GM12873 (cell line): ENCODE measurements around the gene PLD5.

Experiments used
- TF ChIP-seq, protein P1 (sequence below): IDR thresholded peaks from 2 replicates; pipeline ENCODE4 v1.5.1; 2012; ENCODE audit warnings: low read depth, mild to moderate bottlenecking, moderate library complexity, low read length, control low read depth; ENCODE audit not compliant: insufficient read depth; ENCODE audit errors: missing control alignments

PLD5 gene

DNA sequence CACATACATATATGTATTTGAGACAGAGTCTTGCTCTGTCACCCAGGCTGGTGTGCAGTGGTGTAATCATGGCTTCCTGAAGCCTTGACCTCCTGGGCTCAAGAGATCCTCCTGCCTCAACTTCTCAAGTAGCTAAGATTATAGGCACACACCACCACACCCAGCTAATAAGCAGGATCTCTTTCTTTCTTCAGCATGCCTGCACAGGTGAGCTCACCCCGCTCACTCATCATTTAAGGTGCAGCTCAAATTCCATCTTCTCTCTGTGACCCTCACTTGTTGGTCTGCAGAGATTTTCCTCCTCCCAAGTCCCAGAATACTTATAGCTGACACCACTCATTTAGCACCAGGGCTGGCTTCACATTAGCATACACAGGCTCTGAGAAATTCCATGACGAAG lies 316.5 kb downstream of the PLD5 start:
- TF ChIP-seq, protein P1, sequence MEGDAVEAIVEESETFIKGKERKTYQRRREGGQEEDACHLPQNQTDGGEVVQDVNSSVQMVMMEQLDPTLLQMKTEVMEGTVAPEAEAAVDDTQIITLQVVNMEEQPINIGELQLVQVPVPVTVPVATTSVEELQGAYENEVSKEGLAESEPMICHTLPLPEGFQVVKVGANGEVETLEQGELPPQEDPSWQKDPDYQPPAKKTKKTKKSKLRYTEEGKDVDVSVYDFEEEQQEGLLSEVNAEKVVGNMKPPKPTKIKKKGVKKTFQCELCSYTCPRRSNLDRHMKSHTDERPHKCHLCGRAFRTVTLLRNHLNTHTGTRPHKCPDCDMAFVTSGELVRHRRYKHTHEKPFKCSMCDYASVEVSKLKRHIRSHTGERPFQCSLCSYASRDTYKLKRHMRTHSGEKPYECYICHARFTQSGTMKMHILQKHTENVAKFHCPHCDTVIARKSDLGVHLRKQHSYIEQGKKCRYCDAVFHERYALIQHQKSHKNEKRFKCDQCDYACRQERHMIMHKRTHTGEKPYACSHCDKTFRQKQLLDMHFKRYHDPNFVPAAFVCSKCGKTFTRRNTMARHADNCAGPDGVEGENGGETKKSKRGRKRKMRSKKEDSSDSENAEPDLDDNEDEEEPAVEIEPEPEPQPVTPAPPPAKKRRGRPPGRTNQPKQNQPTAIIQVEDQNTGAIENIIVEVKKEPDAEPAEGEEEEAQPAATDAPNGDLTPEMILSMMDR = no peak

DNA sequence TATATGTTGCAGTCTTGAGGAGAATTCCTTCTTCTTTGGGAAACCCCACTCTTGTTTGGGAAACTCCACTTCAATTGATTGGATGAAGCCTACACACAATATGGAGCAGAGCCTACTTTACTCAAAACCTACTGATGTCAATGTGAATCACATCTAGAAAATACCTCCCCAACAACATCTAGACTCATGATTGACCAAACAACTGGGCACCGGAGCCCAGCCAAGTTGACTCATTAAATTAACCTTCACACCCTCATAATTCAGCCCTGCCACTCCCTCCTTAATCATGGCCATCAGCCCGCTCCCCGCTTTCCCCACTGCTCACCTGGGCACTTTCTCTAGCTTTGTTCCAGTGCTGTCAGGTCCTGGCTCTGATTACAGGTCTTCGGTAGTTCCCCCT lies 317.5 kb downstream of the PLD5 start:
- TF ChIP-seq, protein P1 = no peak

DNA sequence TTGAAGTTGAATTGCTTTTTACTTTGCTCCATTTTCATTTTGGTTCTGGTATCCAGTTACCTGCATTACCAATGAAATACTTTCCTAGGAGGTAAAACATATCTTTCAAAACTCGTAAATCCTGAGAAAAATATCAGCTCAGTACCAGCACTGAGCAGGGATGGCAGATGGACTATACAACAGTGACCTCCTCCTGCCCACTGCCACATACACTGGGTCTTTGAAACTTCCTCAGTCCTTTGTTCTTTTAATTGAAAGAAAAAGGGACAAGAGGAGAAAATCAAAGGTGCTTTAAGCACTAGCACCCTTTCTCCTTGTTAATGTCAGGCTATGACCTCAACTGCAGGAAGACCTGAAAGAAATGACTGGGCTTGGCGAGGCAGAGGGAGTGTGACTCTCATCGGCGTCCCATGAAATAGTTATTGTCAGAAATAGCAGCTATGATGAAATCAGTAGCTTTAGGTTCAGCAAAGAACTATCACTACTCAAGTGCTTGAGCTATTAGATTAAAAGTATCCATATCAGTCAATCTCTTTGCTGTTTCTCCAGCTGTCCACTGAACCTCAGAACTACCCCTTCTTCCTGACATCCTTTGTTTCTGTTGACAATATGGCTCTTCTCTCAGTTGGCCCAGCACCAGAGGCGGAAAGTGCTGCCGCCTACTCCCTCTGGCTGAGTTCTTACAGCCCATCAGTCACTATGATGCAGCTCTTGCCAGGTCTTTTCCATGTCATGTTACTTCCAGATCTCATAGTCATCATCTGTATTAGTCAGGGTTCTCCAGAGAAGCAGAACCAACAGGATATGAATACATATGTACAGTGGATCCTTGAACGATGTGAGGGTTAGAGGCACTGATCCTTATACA lies 318.6 kb downstream of the PLD5 start:
- TF ChIP-seq, protein P1 = no peak

DNA sequence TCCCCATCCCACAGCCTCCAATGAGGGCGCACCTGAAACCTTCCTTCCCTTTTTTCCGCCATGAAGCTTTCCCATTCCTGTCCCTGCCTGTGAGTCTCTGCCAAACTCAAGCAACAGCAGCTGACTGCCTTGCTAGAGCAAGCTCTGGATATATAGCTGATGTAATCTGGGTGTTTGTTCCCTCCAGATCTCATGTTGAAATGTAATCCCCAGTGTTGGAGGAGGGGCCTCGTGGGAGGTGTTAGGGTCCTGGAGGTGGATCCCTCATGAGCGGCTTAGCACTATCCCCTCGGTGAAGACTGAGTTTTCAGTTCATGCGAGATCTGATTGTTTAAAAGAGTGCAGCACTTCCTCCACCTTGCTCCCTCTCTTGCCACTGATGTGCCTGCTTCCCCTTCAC lies 321.2 kb downstream of the PLD5 start:
- TF ChIP-seq, protein P1 = no peak

DNA sequence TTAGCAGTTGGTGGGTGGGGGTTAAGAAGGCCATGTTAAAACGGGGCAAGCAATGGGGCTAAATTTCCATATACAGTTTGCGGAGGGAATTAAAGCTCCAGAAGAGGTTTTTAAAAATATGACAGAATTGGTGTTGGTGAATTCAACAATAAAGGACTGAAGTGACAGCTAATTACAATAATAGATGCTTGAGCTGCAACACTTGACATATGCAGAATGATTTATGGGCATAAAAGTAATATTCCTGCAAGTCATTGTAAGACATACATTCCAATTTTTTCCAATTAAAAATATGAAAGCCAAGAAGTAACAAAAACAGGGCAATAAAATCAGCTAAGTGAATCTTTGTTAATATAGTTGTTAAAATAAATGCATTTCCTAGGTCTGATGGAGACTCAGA lies 323.4 kb downstream of the PLD5 start:
- TF ChIP-seq, protein P1 = no peak

DNA sequence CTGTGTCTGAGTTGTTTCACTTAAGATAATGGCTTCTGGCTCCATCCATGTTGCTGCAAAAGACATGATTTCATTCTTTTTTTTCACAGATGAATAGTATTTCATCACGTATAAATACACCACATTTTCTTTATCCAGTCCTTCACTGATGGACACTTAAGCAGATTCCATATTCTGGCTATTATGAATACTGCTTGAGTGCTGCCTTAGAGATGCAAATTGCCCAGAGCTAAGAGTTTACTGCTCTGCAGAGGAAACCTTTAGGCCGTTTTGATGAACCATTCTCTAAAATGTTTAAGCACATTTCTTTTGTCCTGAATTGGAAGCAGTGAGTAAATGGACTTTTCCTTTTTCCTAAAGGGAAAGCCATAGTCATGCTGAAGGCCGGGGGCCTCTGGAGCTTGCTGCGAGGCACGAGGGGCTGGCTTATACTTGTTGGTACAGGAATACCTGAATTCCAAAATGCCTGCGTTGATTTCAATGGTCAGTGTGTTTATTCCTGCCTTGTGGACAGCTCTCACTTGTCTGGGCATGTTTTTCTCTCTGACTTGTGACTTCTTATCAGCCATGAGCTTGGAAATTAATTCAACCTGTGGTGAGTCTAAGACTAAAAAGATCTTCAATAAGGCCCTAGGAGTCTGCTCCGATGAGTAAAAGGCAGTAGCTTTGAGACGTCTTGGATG lies 324.6 kb downstream of the PLD5 start:
- TF ChIP-seq, protein P1 = no peak
